ENCODE data around the gene NCK1.
"Not testable (repeated sequence)": the region's sequence is repeated elsewhere in the genome, so short reads cannot be mapped to it uniquely, and the experiment has no call there.

NCK1 gene

DNA sequence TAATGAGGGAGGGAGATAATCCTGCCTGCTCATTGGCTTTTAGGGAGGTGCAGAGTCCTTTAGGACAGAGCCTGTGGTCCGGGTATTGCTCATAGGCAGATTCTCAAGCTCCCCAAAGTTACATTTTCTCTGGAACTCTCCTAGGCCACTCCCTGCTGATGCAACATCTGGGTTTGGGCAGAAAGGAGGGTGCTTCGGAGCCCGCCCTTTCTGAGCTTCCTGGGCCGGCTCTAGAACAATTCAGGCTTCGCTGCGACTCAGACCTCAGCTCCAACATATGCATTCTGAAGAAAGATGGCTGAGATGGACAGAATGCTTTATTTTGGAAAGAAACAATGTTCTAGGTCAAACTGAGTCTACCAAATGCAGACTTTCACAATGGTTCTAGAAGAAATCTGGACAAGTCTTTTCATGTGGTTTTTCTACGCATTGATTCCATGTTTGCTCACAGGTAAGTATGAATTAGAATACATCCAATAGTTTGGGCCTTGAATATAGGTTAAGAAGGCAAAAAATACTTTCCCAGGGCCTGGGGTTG lies 95.8 kb downstream of the NCK1 start, which contains the start of gene IL20RB:
TSS of gene IL20RB (plus strand) at position 233 of the 538 bp plus-strand sequence. CDS start at position 364, 131 bp downstream.
- Mint-ChIP-seq H3K36me3 (ENCODE audit: low read depth) (no peaks in the 10 kb centered on the region), H3K27me3 (ENCODE audit: low read depth, poor library complexity) (peaks cover 4% of the 10 kb centered on the region), H3K4me1 (peaks cover 18% of the 10 kb centered on the region), H3K27ac (peak within 1 kb of the TSS; percentile 19), H3K9me3 (no peaks in the 10 kb centered on the region), H3K4me3 (no peak within 1 kb of the TSS)
- no peak for DNase-seq
- no peak for TF ChIP-seq CTCF (IDR thresholded peaks at IDR 0.05)

- Mint-ChIP-seq H3K4me3 (no peak overlapping the region), H3K27ac (peak overlapping the region; percentile 19), H3K4me1 (peaks cover 18% of the 10 kb centered on the region), H3K36me3 (ENCODE audit: low read depth) (no peaks in the 10 kb centered on the region), H3K9me3 (peaks cover 7% of the 10 kb centered on the region), H3K27me3 (ENCODE audit: low read depth, poor library complexity) (peaks cover 4% of the 10 kb centered on the region)
- no peak for TF ChIP-seq CTCF (IDR thresholded peaks at IDR 0.05)
- DNase-seq, result no peak
Observed at GRCh38 chr3:136958939-136959338, 96.9 kb downstream of the NCK1 start.

DNA sequence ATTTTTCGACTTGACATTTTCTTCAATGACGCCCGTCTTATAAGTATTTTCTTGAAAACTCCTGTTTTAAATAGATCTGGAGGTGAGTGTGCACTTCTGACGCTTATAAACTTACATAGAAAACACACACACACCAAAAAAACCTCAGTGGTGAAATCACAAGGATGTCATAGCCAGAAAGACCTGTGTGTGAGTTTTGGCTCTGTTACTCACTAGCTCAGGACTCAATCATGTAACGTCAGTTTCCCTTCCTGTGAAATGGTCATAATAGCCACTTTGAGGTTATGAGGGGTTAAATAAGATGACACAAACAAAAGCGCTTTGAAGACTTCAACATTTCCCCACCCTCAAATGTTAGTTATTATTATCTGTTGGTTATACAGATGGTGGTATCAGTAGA lies 97.6 kb downstream of the NCK1 start:
- Mint-ChIP-seq H3K27me3 (ENCODE audit: low read depth, poor library complexity) (peaks cover 4% of the 10 kb centered on the region), H3K4me1 (peaks cover 18% of the 10 kb centered on the region), H3K36me3 (ENCODE audit: low read depth) (no peaks in the 10 kb centered on the region), H3K9me3 (peaks cover 7% of the 10 kb centered on the region), H3K4me3 (no peak overlapping the region), H3K27ac (no peak overlapping the region)
- TF ChIP-seq CTCF (IDR thresholded peaks at IDR 0.05), result no peak
- no peak for DNase-seq

DNA sequence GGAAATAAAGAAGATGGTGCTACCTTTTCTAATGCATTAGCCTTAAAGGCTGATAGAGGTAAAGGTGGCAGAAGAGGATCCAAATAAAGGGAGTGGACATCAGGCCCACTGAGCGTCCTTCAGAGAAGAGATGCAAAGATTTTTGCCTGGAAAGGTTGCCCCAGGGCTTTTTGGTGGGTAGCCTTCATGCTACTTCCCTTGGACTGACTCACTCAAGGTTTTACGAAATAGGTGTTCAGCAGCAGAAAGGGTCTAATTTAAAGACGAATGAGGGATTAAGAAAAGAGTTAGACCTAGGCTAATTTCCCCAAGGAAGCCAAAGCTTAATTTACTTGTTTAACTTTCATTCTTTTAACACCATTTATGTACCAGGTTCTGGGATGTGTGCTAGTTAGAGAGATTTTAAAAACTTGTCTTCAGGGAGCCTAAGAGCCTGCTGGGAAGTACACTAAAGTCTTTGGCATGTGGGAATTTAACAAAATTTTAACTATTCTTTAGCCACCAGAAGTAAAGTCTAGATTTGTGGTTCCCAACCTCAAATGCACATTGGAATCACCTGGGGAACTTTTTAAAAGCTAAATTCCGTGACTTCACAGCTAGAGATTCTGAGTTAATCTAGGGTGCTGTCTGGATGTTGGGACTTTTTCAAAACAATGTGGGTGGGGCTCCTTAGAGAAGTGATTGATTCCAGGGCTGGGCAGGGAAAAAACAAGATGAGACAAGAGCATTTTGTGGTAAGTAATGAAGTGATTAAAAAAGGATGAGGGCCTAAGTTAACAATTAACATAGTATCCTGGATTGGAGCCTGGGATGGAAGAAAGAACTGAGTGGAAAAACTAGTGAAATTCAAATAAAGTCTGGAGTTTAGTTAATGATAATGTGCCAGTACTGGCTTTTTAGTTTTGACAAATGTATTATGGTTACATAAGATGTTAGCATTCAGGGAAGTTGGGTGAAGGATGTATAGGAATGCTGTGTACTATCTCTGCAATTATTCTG lies 99.1 kb downstream of the NCK1 start:
- DNase-seq, result no peak
- H3K9me3 Mint-ChIP-seq, result peaks cover 7% of the 10 kb centered on the region
- peak overlapping the region; percentile 57 for H3K27ac Mint-ChIP-seq
- no peaks in the 10 kb centered on the region for H3K36me3 Mint-ChIP-seq (ENCODE audit: low read depth)
- H3K4me3 Mint-ChIP-seq, result no peak overlapping the region
- peaks cover 4% of the 10 kb centered on the region for H3K27me3 Mint-ChIP-seq (ENCODE audit: low read depth, poor library complexity)
- TF ChIP-seq CTCF (IDR thresholded peaks at IDR 0.05), result no peak
- H3K4me1 Mint-ChIP-seq, result peaks cover 7% of the 10 kb centered on the region

- peaks cover 7% of the 10 kb centered on the region for H3K9me3 Mint-ChIP-seq
- no peak overlapping the region for H3K27ac Mint-ChIP-seq
- H3K36me3 Mint-ChIP-seq (ENCODE audit: low read depth), result no peaks in the 10 kb centered on the region
- DNase-seq, result no peak
- H3K4me3 Mint-ChIP-seq, result no peak overlapping the region
- no peaks in the 10 kb centered on the region for H3K4me1 Mint-ChIP-seq
- peaks cover 4% of the 10 kb centered on the region for H3K27me3 Mint-ChIP-seq (ENCODE audit: low read depth, poor library complexity)
- no peak for TF ChIP-seq CTCF (IDR thresholded peaks at IDR 0.05)
Observed at GRCh38 chr3:136962927-136963326, 100.9 kb downstream of the NCK1 start.

GRCh38 chr3:136969539-136969938 lies 107.5 kb downstream of the NCK1 start:
- not testable (repeated sequence) for H3K27ac Mint-ChIP-seq; H3K4me1 Mint-ChIP-seq; DNase-seq; H3K27me3 Mint-ChIP-seq (ENCODE audit: low read depth, poor library complexity)
- H3K36me3 Mint-ChIP-seq (ENCODE audit: low read depth), result peaks cover 37% of the 10 kb centered on the region
- peak overlapping the region; percentile 65 for H3K4me3 Mint-ChIP-seq
- peaks cover 42% of the 10 kb centered on the region for H3K9me3 Mint-ChIP-seq
